Caco-2 (cell line): ENCODE results near the gene ZNF79. TPM values are rescaled to one million over a fixed set of nuclear protein-coding genes. Genes with fewer than 3 reads are reported as not detected.
A peak's percentile ranks its signal among the peaks of the same experiment; 100 is the strongest.

Source experiments
- BruUV-seq: library from RNA; stranded (reverse); fragments of 400-500 nt; replicated peaks from 2 replicates; lab custom pipeline; 2021; lab: Mats Ljungman, UMichigan
- CTCF ChIA-PET: fragments of 300-600 bp; sonication (Branson Sonifier 250); formaldehyde crosslinking; loops from one replicate; lab custom pipeline; 2022; ENCODE audit warnings: antibody characterized with exemption; lab: Charles Lee
- POLR2A ChIA-PET: fragments of 300-600 bp; sonication (Branson Sonifier 250); formaldehyde crosslinking; loops from one replicate; lab custom pipeline; 2022; ENCODE audit warnings: antibody characterized with exemption; lab: Charles Lee
- DNase-seq, 2 experiments: peaks; one replicate each; pipeline versions ENCODE4 v3.0.0 to v3.0.0-alpha.2; 2020 to 2022
- H3K27me3 ChIP-seq: replicated peaks from 2 replicates; pipeline ENCODE4 v1.6.0; 2011; ENCODE audit warnings: low read length; ENCODE audit not compliant: control insufficient read depth, insufficient read depth
- H3K36me3 ChIP-seq: 2 replicates; pipeline ENCODE4 v1.5.1; 2011; ENCODE audit warnings: low read length; ENCODE audit not compliant: control insufficient read depth, insufficient read depth
- H3K4me1 ChIP-seq: fragments of 250-450 bp; sonication (Bioruptor Pico); 2 replicates; pipeline ENCODE4 v1.5.1; 2020; ENCODE audit warnings: mild to moderate bottlenecking
- H3K4me3 ChIP-seq: 2 replicates; pipeline ENCODE4 v1.5.1; 2011; ENCODE audit warnings: low read depth, mild to moderate bottlenecking, control low read depth, low read length
- H3K9me3 ChIP-seq: fragments of 250-450 bp; sonication (Bioruptor Pico); 2 replicates; pipeline ENCODE4 v1.5.1; 2020; ENCODE audit warnings: mild to moderate bottlenecking, moderate library complexity
- H3K27ac Mint-ChIP-seq: one replicate; pipeline ENCODE4 v1.8.0; 2022; ENCODE audit warnings: mixed read lengths; ENCODE audit not compliant: unreplicated experiment
- H3K27me3 Mint-ChIP-seq: one replicate; pipeline ENCODE4 v1.8.0; 2022; ENCODE audit warnings: mixed read lengths; ENCODE audit not compliant: insufficient read depth, unreplicated experiment
- H3K36me3 Mint-ChIP-seq: one replicate; pipeline ENCODE4 v1.8.0; 2022; ENCODE audit warnings: mild to moderate bottlenecking, mixed read lengths; ENCODE audit not compliant: insufficient read depth, unreplicated experiment
- H3K4me1 Mint-ChIP-seq: one replicate; pipeline ENCODE4 v1.8.0; 2022; ENCODE audit warnings: low read depth, mixed read lengths; ENCODE audit not compliant: unreplicated experiment
- H3K4me3 Mint-ChIP-seq: one replicate; pipeline ENCODE4 v1.8.0; 2022; ENCODE audit warnings: mild to moderate bottlenecking, moderate library complexity, mixed read lengths; ENCODE audit not compliant: unreplicated experiment
- H3K9me3 Mint-ChIP-seq: one replicate; pipeline ENCODE4 v1.8.0; 2022; ENCODE audit warnings: mixed read lengths; ENCODE audit not compliant: unreplicated experiment
- intact Hi-C: fragments of 100-400 bp; cut with micrococcal nuclease; formaldehyde crosslinking; loops from one replicate; pipeline ENCODE4 v1.10.0; 2022; ENCODE audit not compliant: unreplicated experiment
- total RNA-seq: library from RNA; stranded (reverse); gene quantifications from 2 replicates; pipeline ENCODE4 v1.2.3, GENCODE V29; 2022
- TF ChIP-seq, protein P1 (sequence below), 2 experiments: fragments of 200-600 bp in 1 of 2; IDR thresholded peaks; 1 replicate in 1 of 2; 2 replicates in 1 of 2; pipeline versions ENCODE4 v1.5.1 to v1.8.0; 2011 to 2022; ENCODE audit warnings: antibody characterized with exemption in 1 of 2, control low read depth in 1 of 2, inconsistent platforms in 1 of 2, low read depth in 1 of 2, low read length in 1 of 2, mild to moderate bottlenecking in 1 of 2, moderate library complexity in 1 of 2; ENCODE audit not compliant: insufficient read depth in 1 of 2, severe bottlenecking in 1 of 2, unreplicated experiment in 1 of 2

Gene ZNF79
- total RNA-seq, 1 experiment from 2014 or later, result 9.2 TPM

DNA sequence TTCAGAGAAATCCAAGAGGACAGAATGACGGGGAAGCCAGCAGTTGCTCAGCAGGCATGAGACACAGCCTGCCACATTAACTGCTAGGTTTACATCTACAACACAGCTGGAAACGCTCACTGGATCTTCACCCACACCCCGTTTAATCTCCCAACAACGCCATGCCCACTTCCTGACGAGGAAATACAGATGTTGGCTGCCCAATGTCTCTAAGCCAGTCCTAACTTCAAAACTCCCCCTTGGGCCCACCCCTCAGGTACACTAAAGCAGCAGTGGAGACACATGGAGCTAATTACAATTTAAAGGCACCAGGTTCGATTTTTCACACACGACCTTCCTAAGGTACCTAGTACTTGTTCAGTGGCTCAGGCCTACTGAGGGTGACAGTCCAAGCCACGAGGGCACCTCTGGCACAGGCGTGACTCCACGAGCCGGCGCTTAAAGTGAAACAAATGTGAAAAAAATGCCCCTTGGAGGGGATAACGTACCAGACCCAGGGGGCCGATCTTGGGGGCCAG, 26.1 kb downstream of the ZNF79 start:
- H3K9me3 ChIP-seq, result no peaks in the 10 kb centered on the region
- BruUV-seq, result no TSS peak
- CTCF ChIA-PET, result no interaction called here
- H3K27me3 ChIP-seq, result no peaks in the 10 kb centered on the region
- peaks cover 3% of the 10 kb centered on the region for H3K27me3 Mint-ChIP-seq
- DNase-seq, result peak in 1 of 2 experiments; percentile 11
- POLR2A ChIA-PET, result interaction anchor here (0.5 to 2.0 kb wide), 2 partner anchors 53 to 95 kb away, joined by 3 to 9 read pairs; partner anchors contain the start of gene SLC2A8
- intact Hi-C loops, result no loop called here
- peak overlapping the region; percentile 98 for H3K27ac Mint-ChIP-seq
- TF ChIP-seq, protein P1, sequence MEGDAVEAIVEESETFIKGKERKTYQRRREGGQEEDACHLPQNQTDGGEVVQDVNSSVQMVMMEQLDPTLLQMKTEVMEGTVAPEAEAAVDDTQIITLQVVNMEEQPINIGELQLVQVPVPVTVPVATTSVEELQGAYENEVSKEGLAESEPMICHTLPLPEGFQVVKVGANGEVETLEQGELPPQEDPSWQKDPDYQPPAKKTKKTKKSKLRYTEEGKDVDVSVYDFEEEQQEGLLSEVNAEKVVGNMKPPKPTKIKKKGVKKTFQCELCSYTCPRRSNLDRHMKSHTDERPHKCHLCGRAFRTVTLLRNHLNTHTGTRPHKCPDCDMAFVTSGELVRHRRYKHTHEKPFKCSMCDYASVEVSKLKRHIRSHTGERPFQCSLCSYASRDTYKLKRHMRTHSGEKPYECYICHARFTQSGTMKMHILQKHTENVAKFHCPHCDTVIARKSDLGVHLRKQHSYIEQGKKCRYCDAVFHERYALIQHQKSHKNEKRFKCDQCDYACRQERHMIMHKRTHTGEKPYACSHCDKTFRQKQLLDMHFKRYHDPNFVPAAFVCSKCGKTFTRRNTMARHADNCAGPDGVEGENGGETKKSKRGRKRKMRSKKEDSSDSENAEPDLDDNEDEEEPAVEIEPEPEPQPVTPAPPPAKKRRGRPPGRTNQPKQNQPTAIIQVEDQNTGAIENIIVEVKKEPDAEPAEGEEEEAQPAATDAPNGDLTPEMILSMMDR (IDR thresholded peaks at IDR 0.05; ENCODE audit: insufficient read depth in 1 of 2, low read depth in 1 of 2, low read length in 1 of 2, severe bottlenecking in 1 of 2, unreplicated experiment in 1 of 2), result no peak
- peaks cover 78% of the 10 kb centered on the region for H3K36me3 Mint-ChIP-seq
- peak overlapping the region; percentile 98 for H3K4me3 ChIP-seq
- peaks cover 9% of the 10 kb centered on the region; the same call in 1 of the 2 replicates for H3K4me1 ChIP-seq
- peaks cover 7% of the 10 kb centered on the region for H3K36me3 ChIP-seq
- peaks cover 12% of the 10 kb centered on the region for H3K4me1 Mint-ChIP-seq
- H3K4me3 Mint-ChIP-seq, result peak overlapping the region; percentile 95
- no peaks in the 10 kb centered on the region for H3K9me3 Mint-ChIP-seq

DNA sequence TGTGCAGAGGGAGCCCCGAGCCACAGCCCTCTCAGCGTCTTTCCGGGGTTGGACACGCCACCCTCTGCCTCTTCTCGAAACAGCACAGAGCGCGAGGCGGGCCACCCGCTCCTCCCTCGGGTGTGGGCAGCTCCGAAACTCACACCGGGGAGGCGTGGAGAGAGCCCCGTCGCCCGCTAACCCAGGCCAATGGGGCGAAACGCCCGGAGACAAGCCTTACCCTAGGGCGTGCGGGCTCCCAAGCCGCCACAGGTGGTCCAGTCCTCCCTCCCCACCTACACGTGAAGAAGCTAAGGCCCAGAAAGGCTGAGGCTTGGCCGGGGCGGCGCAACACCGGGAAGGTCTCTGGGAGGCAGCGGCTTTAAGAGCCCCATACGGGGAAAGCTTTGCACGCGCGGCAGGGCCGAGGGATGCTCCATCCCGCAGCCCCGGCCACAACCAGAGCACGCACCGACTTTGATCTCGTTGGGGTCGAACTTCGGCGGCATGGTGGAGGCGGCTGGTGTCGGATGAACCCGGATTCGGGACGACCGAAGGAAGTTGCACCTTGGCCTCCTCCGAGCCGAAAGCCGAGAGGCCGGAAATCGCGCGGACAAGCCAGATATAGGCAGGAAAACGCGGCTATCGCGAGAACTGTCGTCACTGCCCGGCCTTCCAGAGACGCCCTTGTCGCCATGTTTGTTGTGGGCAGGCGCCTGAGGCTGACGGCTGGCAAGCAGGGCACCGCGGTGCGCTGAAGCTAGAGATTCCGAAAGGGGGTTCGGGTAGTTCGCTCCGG, 26.8 kb downstream of the ZNF79 start, which contains the start of the genes LRSAM1 and RPL12:
Gene LRSAM1, plus strand, starts transcription at position 681 of the 778 bp plus-strand sequence. CDS start 3,018 bp downstream, outside the sequence.
Gene RPL12, minus strand, starts transcription at position 577 of the 778 bp plus-strand sequence. Its CDS starts 89 bp downstream, at position 488.
- Mint-ChIP-seq H3K4me1 (peaks cover 18% of the 10 kb centered on the region), H3K36me3 (peaks cover 77% of the 10 kb centered on the region), H3K27ac (peak within 1 kb of the TSS; percentile 98), H3K27me3 (peaks cover 3% of the 10 kb centered on the region), H3K4me3 (peak within 1 kb of the TSS; percentile 95), H3K9me3 (no peaks in the 10 kb centered on the region)
- TF ChIP-seq, protein P1 (IDR thresholded peaks at IDR 0.05; ENCODE audit: insufficient read depth in 1 of 2, low read depth in 1 of 2, low read length in 1 of 2, severe bottlenecking in 1 of 2, unreplicated experiment in 1 of 2), result no peak
- H3K4me1 ChIP-seq, result peaks cover 9% of the 10 kb centered on the region; the same call in 1 of the 2 replicates
- CTCF ChIA-PET, result interaction anchor here (0.5 to 2.0 kb wide), 2 partner anchors 91 to 467 kb away, joined by 3 to 6 read pairs; no protein-coding TSS in a partner anchor
- peak within 1 kb of the TSS; percentile 98 for H3K4me3 ChIP-seq
- H3K36me3 ChIP-seq, result peaks cover 7% of the 10 kb centered on the region
- POLR2A ChIA-PET, result interaction anchor here (0.6 to 2.0 kb wide), 8 partner anchors 27 to 1500 kb away, joined by 3 to 9 read pairs (median 4); partner anchors contain the start of genes SLC2A8 and ZNF79
- intact Hi-C loops, result loop anchor here (1.0 kb wide), 1 partner anchor 27 kb away; the partner anchor contains the start of gene ZNF79
- no peaks in the 10 kb centered on the region for H3K9me3 ChIP-seq
- peak; percentile 96 to 98 for DNase-seq
- TSS peak; percentile 47 for BruUV-seq
- H3K27me3 ChIP-seq, result no peaks in the 10 kb centered on the region

DNA sequence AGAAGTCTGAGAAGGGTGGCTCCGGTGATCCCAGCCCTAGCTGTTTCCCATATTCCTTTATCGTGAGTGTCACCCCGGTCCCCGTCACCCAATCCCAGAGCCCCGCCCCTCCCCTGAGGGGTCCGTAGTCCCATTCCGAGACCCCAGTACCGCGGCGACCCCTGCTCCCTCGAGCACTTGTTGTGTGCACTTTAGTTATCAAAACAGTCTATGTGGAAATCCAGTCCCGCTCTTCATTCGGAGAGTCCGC, 27.4 kb downstream of the ZNF79 start:
- peak overlapping the region; percentile 79 for H3K4me3 ChIP-seq
- DNase-seq, result no peak
- H3K9me3 ChIP-seq, result no peaks in the 10 kb centered on the region
- H3K4me1 ChIP-seq, result peaks cover 9% of the 10 kb centered on the region; the same call in 1 of the 2 replicates
- TF ChIP-seq, protein P1 (IDR thresholded peaks at IDR 0.05; ENCODE audit: insufficient read depth in 1 of 2, low read depth in 1 of 2, low read length in 1 of 2, severe bottlenecking in 1 of 2, unreplicated experiment in 1 of 2), result no peak
- Mint-ChIP-seq H3K4me1 (peaks cover 18% of the 10 kb centered on the region), H3K4me3 (peak overlapping the region; percentile 95), H3K36me3 (peaks cover 75% of the 10 kb centered on the region), H3K27ac (peak overlapping the region; percentile 98), H3K9me3 (no peaks in the 10 kb centered on the region), H3K27me3 (peaks cover 3% of the 10 kb centered on the region)
- intact Hi-C loops, result loop anchor here (1.0 kb wide), 1 partner anchor 27 kb away; the partner anchor contains the start of gene ZNF79
- POLR2A ChIA-PET, result interaction anchor here (0.6 to 2.0 kb wide), 8 partner anchors 27 to 1500 kb away, joined by 3 to 9 read pairs (median 4); partner anchors contain the start of genes SLC2A8 and ZNF79
- no TSS peak for BruUV-seq
- H3K27me3 ChIP-seq, result no peaks in the 10 kb centered on the region
- CTCF ChIA-PET, result interaction anchor here (0.5 to 2.0 kb wide), 2 partner anchors 91 to 466 kb away, joined by 3 to 6 read pairs; no protein-coding TSS in a partner anchor
- H3K36me3 ChIP-seq, result peaks cover 7% of the 10 kb centered on the region
